Measurements from ENCODE around the gene EXD3.

Gene EXD3

GRCh38 chr9:137280474-137281344 lies 142.3 kb downstream of the EXD3 start:
- no peak for DNase-seq

DNA sequence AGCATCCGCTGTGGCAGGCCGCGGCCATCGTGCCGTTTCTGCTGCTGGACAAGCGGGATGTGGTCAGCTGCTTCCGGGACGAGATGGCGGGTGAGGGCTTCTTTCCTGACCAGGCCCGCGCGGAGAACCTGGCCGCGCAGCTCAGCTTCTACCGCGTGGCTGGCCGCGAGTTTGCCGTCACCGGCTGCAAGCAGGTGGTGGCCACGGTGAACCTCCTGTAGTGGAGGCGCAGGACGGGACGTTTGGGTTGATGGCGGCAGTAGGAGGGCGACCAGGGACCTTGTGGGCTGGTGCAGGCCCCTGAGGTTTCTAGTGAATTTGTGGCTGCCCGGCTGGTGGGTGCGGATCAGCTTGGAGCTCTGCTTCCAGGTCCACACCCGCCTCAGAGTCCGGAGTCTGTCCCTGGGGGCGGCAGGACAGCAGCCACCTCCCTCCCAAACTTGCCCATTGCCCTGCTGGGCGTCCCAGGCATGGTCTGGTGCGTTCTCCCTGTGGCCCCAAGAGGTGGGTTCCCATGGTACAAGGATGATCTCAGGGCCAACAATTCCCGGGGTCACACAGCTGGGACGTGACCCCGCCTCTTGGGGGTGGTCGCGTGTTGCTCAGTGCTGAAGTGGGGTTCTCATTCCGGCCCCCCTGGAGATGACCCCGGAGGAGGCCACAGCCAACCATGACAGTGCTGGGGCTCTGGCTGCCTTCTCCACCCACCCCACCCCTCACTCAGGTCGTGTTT lies 143.1 kb downstream of the EXD3 start:
- no peak for DNase-seq

GRCh38 chr9:137278721-137279711 lies 143.9 kb downstream of the EXD3 start:
- no peak for DNase-seq

GRCh38 chr9:137278061-137278701 lies 144.8 kb downstream of the EXD3 start:
- DNase-seq, result no peak

GRCh38 chr9:137277329-137278041 lies 145.5 kb downstream of the EXD3 start, which contains the start of gene TOR4A:
TSS of gene TOR4A (plus strand) at chr9:137277726. CDS start at chr9:137278690, 964 bp downstream.
- no peak for DNase-seq

DNA sequence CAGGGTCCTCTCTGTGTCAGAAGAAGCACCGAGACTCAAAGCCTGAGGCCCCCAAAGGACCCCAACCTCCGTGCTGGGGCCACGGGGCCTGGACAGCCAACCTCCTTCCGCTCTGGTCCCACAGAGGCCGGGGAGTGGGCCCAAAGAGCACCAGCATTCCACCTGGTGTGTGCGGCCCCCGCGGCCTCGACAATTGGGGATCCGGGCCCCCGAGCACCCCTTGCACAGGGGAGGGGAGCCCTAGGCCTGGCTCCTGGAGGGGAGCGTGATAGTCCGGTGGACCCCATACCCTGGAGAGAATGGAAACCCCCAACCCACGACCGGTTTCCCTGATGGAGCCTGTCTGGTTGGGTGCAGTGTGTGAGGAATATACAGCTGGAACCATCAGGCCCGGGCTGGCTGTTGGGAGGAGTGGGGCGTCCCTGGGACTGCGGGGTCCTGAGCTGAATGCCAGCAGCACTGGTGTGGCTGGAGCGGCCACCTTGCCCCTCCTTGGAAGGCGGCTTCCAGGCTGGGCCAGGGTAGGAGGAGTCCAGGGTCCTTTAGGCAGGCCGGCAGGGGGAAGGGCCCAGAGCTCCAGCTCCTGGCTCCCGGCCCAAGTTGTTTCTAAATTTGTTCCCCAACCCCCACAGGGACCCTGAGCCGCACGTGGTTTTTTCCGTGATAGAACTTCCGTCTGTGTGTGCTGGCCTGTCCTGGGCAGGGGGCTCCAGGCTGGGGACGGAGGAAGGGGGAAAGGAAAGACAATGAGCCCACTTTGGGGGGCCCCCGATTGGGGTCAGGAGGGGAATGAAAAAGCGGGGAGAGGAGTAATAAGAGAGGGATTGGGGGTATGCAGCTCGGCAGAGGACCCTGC lies 146.3 kb downstream of the EXD3 start:
- no peak for DNase-seq

DNA sequence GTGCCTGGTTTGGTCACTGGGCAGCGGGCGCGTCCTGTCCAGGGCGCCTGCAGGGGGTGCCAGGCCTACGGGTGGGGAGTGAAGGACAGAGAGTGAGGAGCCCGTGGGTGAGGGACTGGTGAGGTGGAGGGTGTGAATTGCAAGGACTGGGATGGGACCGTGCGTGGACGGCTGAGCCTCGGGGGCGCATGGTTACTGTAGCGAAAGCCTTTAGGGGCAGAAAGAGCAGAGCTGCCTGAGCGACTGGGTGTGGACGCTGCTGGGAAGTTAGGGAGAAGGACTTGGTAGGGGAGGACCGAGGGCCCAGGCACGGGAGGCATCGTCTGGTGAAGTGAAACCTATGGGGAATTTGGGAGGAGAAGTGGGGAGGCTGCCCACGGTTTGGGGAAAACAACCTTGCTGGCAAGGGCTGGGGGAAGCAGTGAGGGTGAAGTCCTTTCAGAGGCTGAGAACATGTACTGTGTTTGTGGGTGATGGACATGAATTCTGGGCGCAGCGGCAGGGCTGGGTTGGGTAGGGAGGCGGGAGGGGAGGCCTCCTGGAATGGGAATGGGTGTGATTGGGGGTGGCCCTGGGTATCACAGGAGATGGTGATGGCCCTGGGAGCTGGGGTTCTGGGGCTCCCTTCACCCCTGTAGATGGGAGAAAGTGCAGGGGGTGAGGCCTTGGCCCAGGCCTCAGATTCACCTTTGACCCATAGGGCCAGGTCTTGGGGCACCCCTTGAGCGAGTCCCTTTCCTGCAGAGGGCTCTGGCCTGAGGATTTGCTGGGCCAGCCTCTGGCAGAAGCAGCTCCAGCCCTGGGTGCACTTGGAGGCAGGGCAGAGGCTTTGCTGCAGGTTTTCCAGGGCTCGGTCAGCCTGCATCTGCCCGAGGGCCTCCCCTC lies 147.1 kb downstream of the EXD3 start:
- DNase-seq, result no peak

- no peak for DNase-seq
These were observed 147.8 kb downstream of the EXD3 start for GRCh38 chr9:137275203-137275587.

GRCh38 chr9:137273611-137274320 lies 149.2 kb downstream of the EXD3 start:
- no peak for DNase-seq

- no peak for DNase-seq
These were observed 149.9 kb downstream of the EXD3 start for GRCh38 chr9:137273095-137273490.

DNA sequence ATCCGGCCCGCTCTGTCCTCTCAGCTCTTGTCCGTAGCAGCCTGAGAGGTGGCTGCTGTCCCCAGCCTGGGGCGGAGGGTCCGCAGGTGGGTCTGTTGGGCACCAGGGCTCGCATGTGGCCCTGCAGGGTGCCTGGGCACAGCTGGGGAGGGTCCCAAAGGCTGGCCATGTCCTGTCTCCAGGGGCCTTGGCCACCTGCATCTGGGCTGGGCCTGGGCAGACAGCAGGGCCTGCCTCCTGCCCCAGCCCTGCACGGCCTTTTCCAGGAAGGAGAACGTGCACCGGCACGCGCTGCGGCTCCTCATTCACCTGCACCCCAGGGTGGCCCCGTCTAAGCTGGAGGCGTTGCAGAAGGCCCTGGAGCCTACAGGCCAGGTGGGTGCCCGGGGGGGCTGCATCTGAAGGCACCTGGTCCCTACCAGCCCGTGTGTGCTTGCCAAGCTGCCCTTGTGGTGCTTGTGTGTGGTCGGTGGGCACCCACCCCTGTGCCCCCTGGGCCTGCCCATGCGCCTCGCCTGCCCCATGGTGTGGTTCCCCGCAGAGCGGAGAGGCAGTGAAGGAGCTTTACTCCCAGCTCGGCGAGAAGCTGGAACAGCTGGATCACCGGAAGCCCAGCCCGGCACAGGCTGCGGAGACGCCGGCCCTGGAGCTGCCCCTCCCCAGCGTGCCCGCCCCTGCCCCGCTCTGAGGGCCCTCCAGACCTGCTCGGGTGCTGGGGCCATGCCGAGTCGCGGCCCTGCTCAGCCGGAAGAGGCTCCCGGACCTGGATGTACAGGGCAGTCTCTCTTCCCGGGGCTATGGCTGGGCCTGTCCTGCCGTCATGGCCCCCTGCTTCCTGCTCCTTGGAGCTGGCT lies 150.5 kb downstream of the EXD3 start:
- no peak for DNase-seq

DNA sequence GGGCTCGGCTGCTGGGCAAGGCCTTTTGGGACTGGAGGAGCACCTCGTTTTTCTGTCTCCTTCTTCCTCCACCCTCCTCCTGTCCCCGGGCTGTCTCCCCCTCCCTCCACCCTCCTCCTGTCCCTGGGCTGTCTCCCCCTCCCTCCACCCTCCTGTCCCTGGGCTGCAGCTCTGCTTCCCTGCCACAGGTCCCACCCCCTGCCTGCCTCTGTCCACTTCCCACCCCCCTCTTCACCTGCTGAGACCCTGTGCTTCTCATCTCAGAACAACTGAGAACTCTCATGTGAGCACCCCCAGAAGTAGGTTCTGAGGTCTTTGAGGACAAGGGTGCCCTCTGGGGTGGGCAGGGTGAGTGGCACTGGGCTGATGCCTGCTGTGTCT lies 151.3 kb downstream of the EXD3 start:
- DNase-seq, result no peak

- no peak for DNase-seq
These were observed 151.8 kb downstream of the EXD3 start for GRCh38 chr9:137270929-137271695.

DNA sequence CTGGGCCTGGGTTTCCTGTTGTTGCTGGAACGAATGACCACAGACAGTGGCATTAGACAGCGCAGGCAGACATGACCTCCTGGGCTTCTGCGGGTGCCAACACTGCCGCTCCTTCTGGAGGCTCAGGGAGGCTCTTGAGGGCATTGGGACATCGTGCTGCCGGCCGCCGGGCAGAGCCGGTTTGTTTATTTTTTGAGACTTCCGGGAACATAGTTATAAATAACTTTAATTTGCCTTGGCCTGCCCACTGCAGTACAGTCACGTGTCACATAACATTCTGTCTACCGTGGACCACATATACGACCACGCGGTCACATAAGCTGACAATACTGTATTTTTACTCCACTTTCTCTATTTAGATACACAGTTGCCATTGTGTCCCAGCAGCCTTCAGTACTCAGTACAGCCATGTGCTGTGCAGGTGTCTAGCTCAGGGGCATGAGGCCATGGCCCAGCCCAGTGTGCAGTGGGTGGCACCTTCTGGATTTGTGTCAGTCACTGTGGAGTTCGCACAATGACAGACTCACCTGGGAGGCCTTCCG lies 153.7 kb downstream of the EXD3 start:
- DNase-seq, result no peak

GRCh38 chr9:137268538-137269201 lies 154.3 kb downstream of the EXD3 start:
- no peak for DNase-seq

DNA sequence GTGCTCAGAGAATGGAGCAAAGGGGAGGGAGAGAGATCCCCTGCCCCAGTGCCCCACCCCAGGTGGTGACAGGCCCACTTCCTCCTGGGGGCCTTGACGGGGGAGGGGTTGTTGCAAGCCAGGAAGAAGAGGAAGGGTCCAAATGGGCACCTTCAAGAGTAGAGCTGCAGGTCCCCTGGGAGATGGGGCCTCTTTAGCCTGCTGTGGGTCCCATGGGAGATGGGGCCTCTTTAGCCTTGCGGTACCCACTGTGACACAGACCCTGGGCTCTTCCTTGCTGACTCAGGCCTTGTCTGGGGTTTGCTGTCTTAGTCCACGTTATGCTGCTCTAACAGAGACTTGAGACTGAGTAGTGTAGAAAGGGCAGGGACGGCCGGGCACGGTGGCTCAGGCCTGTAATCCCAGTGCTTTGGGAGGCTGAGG lies 155.0 kb downstream of the EXD3 start:
- no peak for DNase-seq
